GM23338 (cell line): ENCODE data around the gene FXYD5. TPM values are rescaled to one million over a fixed set of nuclear protein-coding genes. Genes with fewer than 3 reads are reported as not detected.
A peak's percentile ranks its signal among the peaks of the same experiment; 100 is the strongest.

Source experiments
- ATAC-seq: fragments of 200-7000 bp; cut with Tn5 transposase; 3 replicates; pipeline ENCODE4 v1.9.1; 2020
- DNase-seq: peaks from one replicate; pipeline ENCODE4 v3.0.0-alpha.2; 2015; ENCODE audit warnings: low spot score
- H2AFZ ChIP-seq: fragments of 200-600 bp; sonication (generic); 2 replicates; pipeline ENCODE4 v1.8.0; 2016; ENCODE audit warnings: antibody characterized with exemption, mild to moderate bottlenecking, moderate library complexity
- H3F3A ChIP-seq: fragments of 200-600 bp; sonication (generic); replicated peaks from 2 replicates; pipeline ENCODE4 v1.8.0; 2017; ENCODE audit warnings: antibody characterized with exemption, mixed run types, low read depth
- H3K27ac ChIP-seq: fragments of 200-600 bp; sonication (generic); 2 replicates; pipeline ENCODE4 v1.6.1; 2016; ENCODE audit warnings: low read depth
- H3K27me3 ChIP-seq: fragments of 200-600 bp; sonication (generic); 2 replicates; pipeline ENCODE4 v1.8.0; 2016; ENCODE audit warnings: mild to moderate bottlenecking, mixed run types, moderate library complexity; ENCODE audit not compliant: insufficient read depth
- H3K36me3 ChIP-seq: fragments of 200-600 bp; sonication (generic); 2 replicates; pipeline ENCODE4 v1.8.0; 2016; ENCODE audit warnings: mild to moderate bottlenecking; ENCODE audit not compliant: insufficient read depth
- H3K4me1 ChIP-seq: fragments of 200-600 bp; sonication (generic); 2 replicates; pipeline ENCODE4 v1.8.0; 2016; ENCODE audit warnings: mild to moderate bottlenecking, moderate library complexity; ENCODE audit not compliant: insufficient read depth
- H3K4me2 ChIP-seq: fragments of 200-600 bp; sonication (generic); 2 replicates; pipeline ENCODE4 v1.7.1; 2017; ENCODE audit warnings: mixed run types
- H3K4me3 ChIP-seq: fragments of 200-600 bp; sonication (generic); 2 replicates; pipeline ENCODE4 v1.6.1; 2016; ENCODE audit warnings: mixed run types
- H3K79me2 ChIP-seq: fragments of 200-600 bp; sonication (generic); replicated peaks from 2 replicates; pipeline ENCODE4 v1.8.0; 2017; ENCODE audit warnings: mild to moderate bottlenecking; ENCODE audit not compliant: insufficient read depth
- H3K9me2 ChIP-seq: fragments of 200-600 bp; sonication (generic); 2 replicates; pipeline ENCODE4 v1.8.0; 2017; ENCODE audit not compliant: insufficient read depth
- H4K20me1 ChIP-seq: fragments of 200-600 bp; sonication (generic); replicated peaks from 2 replicates; pipeline ENCODE4 v1.8.0; 2017; ENCODE audit warnings: mild to moderate bottlenecking; ENCODE audit not compliant: insufficient read depth
- H3K27ac Mint-ChIP-seq: 2 replicates; pipeline ENCODE4 v1.8.0; 2020; ENCODE audit warnings: inconsistent platforms, mild to moderate bottlenecking, moderate library complexity, mixed read lengths
- H3K27me3 Mint-ChIP-seq: 3 replicates; pipeline ENCODE4 v1.8.0; 2022; ENCODE audit warnings: low read depth, mild to moderate bottlenecking, moderate library complexity, mixed read lengths, inconsistent platforms; ENCODE audit not compliant: insufficient read depth, poor library complexity
- H3K36me3 Mint-ChIP-seq: 3 replicates; pipeline ENCODE4 v1.8.0; 2021; ENCODE audit warnings: low read depth, mild to moderate bottlenecking, inconsistent platforms, moderate library complexity, mixed read lengths
- H3K4me1 Mint-ChIP-seq: 3 replicates; pipeline ENCODE4 v1.8.0; 2020; ENCODE audit warnings: mild to moderate bottlenecking, inconsistent platforms, mixed read lengths
- H3K4me3 Mint-ChIP-seq: 3 replicates; pipeline ENCODE4 v1.8.0; 2021; ENCODE audit warnings: moderate library complexity, mild to moderate bottlenecking, inconsistent platforms, mixed read lengths
- H3K9me3 Mint-ChIP-seq: 3 replicates; pipeline ENCODE4 v1.8.0; 2020; ENCODE audit warnings: moderate library complexity, mild to moderate bottlenecking, inconsistent platforms, mixed read lengths
- CREB1 ChIP-seq: fragments of 250-450 bp; sonication (Bioruptor Pico); IDR thresholded peaks from 2 replicates; pipeline ENCODE4 v1.5.0; 2020; ENCODE audit warnings: low read depth, mild to moderate bottlenecking, moderate library complexity
- CTCF ChIP-seq, 2 experiments: fragments of 200-600 bp in 1 of 2; sonication (generic) in 1 of 2; conservative IDR thresholded peaks; 2 replicates each; pipeline versions ENCODE4 v1.5.1 to v1.6.1; 2016 to 2017; ENCODE audit warnings: antibody characterized with exemption in 2 of 2, low read depth in 2 of 2, mild to moderate bottlenecking in 2 of 2, moderate library complexity in 1 of 2
- ETS1 ChIP-seq: IDR thresholded peaks from 2 replicates; pipeline ENCODE4 v1.6.1; 2016; ENCODE audit warnings: antibody characterized with exemption
- EZH2 ChIP-seq: fragments of 200-600 bp; sonication (generic); IDR thresholded peaks from one replicate; pipeline ENCODE4 v1.8.0; 2017; ENCODE audit warnings: antibody characterized with exemption, mild to moderate bottlenecking, low read depth; ENCODE audit not compliant: unreplicated experiment
- EZH2phosphoT487 ChIP-seq: fragments of 200-600 bp; sonication (generic); IDR thresholded peaks from one replicate; pipeline ENCODE4 v1.8.1; 2018; ENCODE audit warnings: antibody characterized with exemption; ENCODE audit not compliant: unreplicated experiment
- JUNB ChIP-seq: IDR thresholded peaks from one replicate; pipeline ENCODE4 v1.6.1; 2016; ENCODE audit warnings: antibody characterized with exemption; ENCODE audit not compliant: unreplicated experiment
- NANOG ChIP-seq: IDR thresholded peaks from 2 replicates; pipeline ENCODE4 v1.6.1; 2016; ENCODE audit warnings: antibody characterized with exemption, borderline replicate concordance
- POLR2AphosphoS5 ChIP-seq: IDR thresholded peaks from 2 replicates; pipeline ENCODE4 v1.6.1; 2016; ENCODE audit warnings: antibody characterized with exemption, low read depth
- REST ChIP-seq: IDR thresholded peaks from one replicate; pipeline ENCODE4 v1.6.1; 2018; ENCODE audit warnings: antibody characterized with exemption; ENCODE audit not compliant: unreplicated experiment
- STAT1 ChIP-seq: IDR thresholded peaks from one replicate; pipeline ENCODE4 v1.6.1; 2016; ENCODE audit warnings: antibody characterized with exemption; ENCODE audit not compliant: unreplicated experiment
- ZNF114 ChIP-seq: fragments of 250-450 bp; sonication (Bioruptor Pico); IDR thresholded peaks from 2 replicates; pipeline ENCODE4 v1.5.0; 2020; ENCODE audit warnings: mild to moderate bottlenecking, moderate library complexity
- ZNF331 ChIP-seq: fragments of 250-450 bp; sonication (Bioruptor Pico); IDR thresholded peaks from 2 replicates; pipeline ENCODE4 v1.5.0; 2020; ENCODE audit warnings: low read depth, mild to moderate bottlenecking, moderate library complexity
- ZNF462 ChIP-seq: fragments of 250-450 bp; sonication (Bioruptor Pico); IDR thresholded peaks from 2 replicates; pipeline ENCODE4 v1.5.0; 2020; ENCODE audit warnings: mild to moderate bottlenecking, moderate library complexity
- polyA plus RNA-seq: library from polyadenylated mRNA; unstranded; fragments of >200 nt; fragmentation: Nextera tagmentation; extraction: Ambion mirVana; gene quantifications from 2 replicates; pipeline ENCODE4 v1.2.1, GENCODE V29; 2016
- total RNA-seq: library from RNA; depleted of rRNA; stranded (reverse); fragments of >200 nt; shearing (Covaris generic); gene quantifications from 2 replicates; pipeline ENCODE4 v1.2.3, GENCODE V29; 2014

Gene FXYD5
- total and polyA plus RNA-seq, 2 experiments from 2014 or later = 97.7 to 233 TPM

- Histone ChIP-seq H3K9me2 (no peaks in the 10 kb centered on the region), H3K4me1 (peaks cover 30% of the 10 kb centered on the region), H3K36me3 (no peaks in the 10 kb centered on the region), H3K4me2 (peak overlapping the region; percentile 99), H3K4me3 (peak overlapping the region; percentile 89), H4K20me1 (0 out of 2 replicates have a peak, but pooled peaks cover 4% of the 10 kb centered on the region), H3F3A (peaks cover 7% of the 10 kb centered on the region; the same call in 1 of the 2 replicates), H3K27ac (no peak overlapping the region), H3K27me3 (peaks cover 20% of the 10 kb centered on the region), H3K79me2 (no peaks in the 10 kb centered on the region), H2AFZ (no peak overlapping the region)
- no peaks in the 10 kb centered on the region for H3K36me3 Mint-ChIP-seq
- peaks cover 40% of the 10 kb centered on the region for H3K4me1 Mint-ChIP-seq
- no peaks in the 10 kb centered on the region; the same call in 1 of the 3 replicates for H3K9me3 Mint-ChIP-seq
- peaks cover 38% of the 10 kb centered on the region for H3K27me3 Mint-ChIP-seq
- peak overlapping the region; percentile 76 for H3K4me3 Mint-ChIP-seq
- peak; percentile 61 for ATAC-seq
- DNase-seq = peak; percentile 92
- TF ChIP-seq NANOG (no peak), CREB1 (no peak; the same call in 1 of the 2 replicates), ZNF462 (CRISPR knock-in tag) (no peak), REST (no peak), JUNB (no peak), ZNF114 (CRISPR knock-in tag) (no peak), CTCF (conservative IDR thresholded peaks at IDR 0.05; ENCODE audit: low read depth in 2 of 2) (peak; percentile 39 to 69), EZH2 (no peak), ZNF331 (CRISPR knock-in tag) (no peak), STAT1 (no peak), ETS1 (no peak), EZH2phosphoT487 (no peak), POLR2AphosphoS5 (peak; percentile 35)
- H3K27ac Mint-ChIP-seq = no peak overlapping the region
These were observed 13.3 kb upstream of the FXYD5 start for GRCh38 chr19:35140962-35141836.
